ENCODE data around the gene PLCG2. TPM values are rescaled to one million over a fixed set of nuclear protein-coding genes. Genes with fewer than 3 reads are reported as not detected.

The PLCG2 gene
- total and polyA plus RNA-seq, 2 of the 8 experiments (the other 6 are each of a cell fraction or from before 2014, with no cell fraction given): 6.1 to 6.9 TPM

DNA sequence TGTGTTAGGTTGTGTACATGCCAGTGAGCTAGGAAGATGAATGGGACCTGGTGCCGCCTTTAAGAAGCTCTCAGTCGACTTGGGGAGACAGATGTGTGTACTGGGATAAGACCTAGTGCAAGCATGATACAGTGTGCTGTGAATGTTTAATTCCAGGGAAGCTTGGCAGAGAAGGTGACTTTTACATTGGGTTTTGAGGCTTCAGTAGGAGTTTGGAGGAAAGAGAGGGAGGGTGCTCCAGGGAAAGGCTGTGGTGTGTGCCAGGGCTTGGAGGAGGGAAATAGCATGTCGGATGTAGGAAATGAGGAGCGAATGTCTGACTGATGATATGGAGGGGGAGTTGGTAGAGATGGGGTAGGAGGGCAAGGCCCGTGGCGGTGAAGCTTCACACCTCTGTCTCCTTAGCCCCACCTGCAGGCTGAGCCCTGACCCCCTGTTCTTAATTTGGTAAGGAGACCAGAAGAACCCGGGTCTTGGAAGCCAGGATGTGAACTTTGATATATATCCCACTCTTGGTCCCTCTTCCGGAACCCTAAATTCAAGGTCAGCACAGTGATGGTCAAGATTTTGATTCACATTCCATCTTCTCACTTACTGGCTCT, 76.6 kb downstream of the PLCG2 start:
- 77% methylated on average over 8 of the region's 8 CpGs; no CpG with 5 or more reads in 1 of the 2 experiments for WGBS, 2 experiments (ENCODE audit: extremely low coverage in 1 of 2, insufficient coverage in 1 of 2, insufficient read length in 1 of 2, insufficient replicate concordance in 2 of 2, low coverage in 1 of 2, low lambda C conversion rate in 2 of 2, missing lambda C conversion rate in 1 of 2)
- Histone ChIP-seq H3K9ac (replicated peaks in 1 of 4; ENCODE audit: extremely low read depth in 1 of 4, low read depth in 3 of 4, low read length in 3 of 4) (no peak overlapping the region), H3K23me2 (ENCODE audit: low read depth, low read length) (no peaks in the 10 kb centered on the region), H3K14ac (ENCODE audit: insufficient read length) (no peak overlapping the region), H3K79me1 (ENCODE audit: low read depth, low read length) (no peaks in the 10 kb centered on the region), H2BK5ac (ENCODE audit: low read depth, low read length) (no peak overlapping the region), H3K27ac (ENCODE audit: low read depth, low read length) (no peak overlapping the region), H3K9me3 (ENCODE audit: insufficient read depth in 2 of 2, low read depth in 1 of 2, low read length in 1 of 2) (no peaks in the 10 kb centered on the region), H2AK5ac (ENCODE audit: low read depth, low read length) (no peak overlapping the region), H2BK15ac (ENCODE audit: low read length) (no peak overlapping the region), H2BK20ac (ENCODE audit: low read length) (no peak overlapping the region), H3K4me3 (ENCODE audit: extremely low read depth in 1 of 4, insufficient read depth in 2 of 4, low read depth in 3 of 4, low read length in 4 of 4) (no peak overlapping the region), H2AFZ (ENCODE audit: low read length) (no peak overlapping the region), H3K27me3 (replicated peaks in 1 of 4; ENCODE audit: control insufficient read depth in 3 of 4, extremely low read depth in 1 of 4, insufficient read depth in 3 of 4, low read length in 3 of 4) (no peaks in the 10 kb centered on the region), H3K4me1 (replicated peaks in 1 of 4; ENCODE audit: control insufficient read depth in 3 of 4, insufficient read depth in 4 of 4, low read length in 3 of 4) (no peaks in the 10 kb centered on the region), H2BK12ac (ENCODE audit: low read depth, low read length) (no peak overlapping the region), H4K20me1 (replicated peaks in 1 of 2; ENCODE audit: control insufficient read depth in 1 of 2, insufficient read depth in 2 of 2, low read length in 2 of 2) (no peaks in the 10 kb centered on the region), H3K36me3 (ENCODE audit: control insufficient read depth in 2 of 4, insufficient read depth in 4 of 4, low read length in 3 of 4) (no peaks in the 10 kb centered on the region), H4K8ac (ENCODE audit: extremely low read depth, insufficient read depth, low read length) (no peak overlapping the region), H3K4ac (replicated peaks; ENCODE audit: insufficient read length, low read depth, low read length) (no peak overlapping the region), H4K5ac (ENCODE audit: insufficient read length, low read depth, low read length) (no peak overlapping the region), H2BK120ac (replicated peaks; ENCODE audit: low read depth, low read length) (no peak overlapping the region), H3K23ac (ENCODE audit: insufficient read length) (no peak overlapping the region), H4K91ac (replicated peaks; ENCODE audit: insufficient read length, low read length) (no peak overlapping the region), H3K79me2 (ENCODE audit: control insufficient read depth in 1 of 2, insufficient read depth in 2 of 2, low read length in 2 of 2) (no peaks in the 10 kb centered on the region), H3K56ac (replicated peaks; ENCODE audit: insufficient read length, low read depth, low read length) (no peak overlapping the region), H3K18ac (ENCODE audit: extremely low read depth, low read length) (no peak overlapping the region), H3K4me2 (ENCODE audit: insufficient read depth in 1 of 2, low read depth in 2 of 2, low read length in 2 of 2) (no peak overlapping the region)
- CTCF ChIA-PET (ENCODE audit: partially characterized antibody): interaction anchor here (0.8 to 5.2 kb wide), 24 partner anchors 10 to 387 kb away, joined by 3 to 40 read pairs (median 5); no protein-coding TSS in a partner anchor
- no peak for FAIRE-seq
- DNase-seq (ENCODE audit: low read depth in 1 of 2, low spot score in 2 of 2): no peak
- TF ChIP-seq RAD21 (IDR thresholded peaks at IDR 0.05 in 1 of 2, conservative IDR thresholded peaks at IDR 0.05 in 1 of 2; ENCODE audit: low read depth in 2 of 2, low read length in 2 of 2): peak; percentile 50 to 66
- TF ChIP-seq, protein P1, sequence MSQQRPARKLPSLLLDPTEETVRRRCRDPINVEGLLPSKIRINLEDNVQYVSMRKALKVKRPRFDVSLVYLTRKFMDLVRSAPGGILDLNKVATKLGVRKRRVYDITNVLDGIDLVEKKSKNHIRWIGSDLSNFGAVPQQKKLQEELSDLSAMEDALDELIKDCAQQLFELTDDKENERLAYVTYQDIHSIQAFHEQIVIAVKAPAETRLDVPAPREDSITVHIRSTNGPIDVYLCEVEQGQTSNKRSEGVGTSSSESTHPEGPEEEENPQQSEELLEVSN (IDR thresholded peaks at IDR 0.05): no peak
- TF ChIP-seq, protein P2, sequence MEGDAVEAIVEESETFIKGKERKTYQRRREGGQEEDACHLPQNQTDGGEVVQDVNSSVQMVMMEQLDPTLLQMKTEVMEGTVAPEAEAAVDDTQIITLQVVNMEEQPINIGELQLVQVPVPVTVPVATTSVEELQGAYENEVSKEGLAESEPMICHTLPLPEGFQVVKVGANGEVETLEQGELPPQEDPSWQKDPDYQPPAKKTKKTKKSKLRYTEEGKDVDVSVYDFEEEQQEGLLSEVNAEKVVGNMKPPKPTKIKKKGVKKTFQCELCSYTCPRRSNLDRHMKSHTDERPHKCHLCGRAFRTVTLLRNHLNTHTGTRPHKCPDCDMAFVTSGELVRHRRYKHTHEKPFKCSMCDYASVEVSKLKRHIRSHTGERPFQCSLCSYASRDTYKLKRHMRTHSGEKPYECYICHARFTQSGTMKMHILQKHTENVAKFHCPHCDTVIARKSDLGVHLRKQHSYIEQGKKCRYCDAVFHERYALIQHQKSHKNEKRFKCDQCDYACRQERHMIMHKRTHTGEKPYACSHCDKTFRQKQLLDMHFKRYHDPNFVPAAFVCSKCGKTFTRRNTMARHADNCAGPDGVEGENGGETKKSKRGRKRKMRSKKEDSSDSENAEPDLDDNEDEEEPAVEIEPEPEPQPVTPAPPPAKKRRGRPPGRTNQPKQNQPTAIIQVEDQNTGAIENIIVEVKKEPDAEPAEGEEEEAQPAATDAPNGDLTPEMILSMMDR (IDR thresholded peaks at IDR 0.05; ENCODE audit: control extremely low read depth in 1 of 3, insufficient read depth in 1 of 3, low read depth in 1 of 3, low read length in 3 of 3): peak; percentile 28 to 60 (median 49); a peak in 3 of 4 replicates
- POLR2A ChIA-PET (ENCODE audit: partially characterized antibody): interaction anchor here (1.4 to 2.1 kb wide), 3 partner anchors 9 to 16 kb away, joined by 4 to 5 read pairs (median 4); no protein-coding TSS in a partner anchor
